PC-3 (cell line): ENCODE measurements around the gene AEN. TPM values are rescaled to one million over a fixed set of nuclear protein-coding genes. Genes with fewer than 3 reads are reported as not detected.

Source experiments
- ATAC-seq: fragments of 200-7000 bp; cut with Tn5 transposase; 2 replicates; pipeline ENCODE4 v1.9.1; 2020; ENCODE audit warnings: mild to moderate bottlenecking, moderate library complexity
- BruUV-seq: library from RNA; stranded (reverse); fragments of 400-500 nt; replicated peaks from 2 replicates; lab custom pipeline; 2021; lab: Mats Ljungman, UMichigan
- CTCF ChIA-PET: fragments of 300-600 bp; sonication (Branson Sonifier 250); formaldehyde crosslinking; loops from one replicate; lab custom pipeline; 2022; ENCODE audit warnings: antibody characterized with exemption; lab: Charles Lee
- POLR2A ChIA-PET: fragments of 300-600 bp; sonication (Branson Sonifier 250); formaldehyde crosslinking; loops from one replicate; lab custom pipeline; 2022; ENCODE audit warnings: antibody characterized with exemption; ENCODE audit not compliant: unreplicated experiment; lab: Charles Lee
- DNase-seq: peaks from one replicate; pipeline ENCODE4 v3.0.0-alpha.2; 2015
- H2AFZ ChIP-seq: fragments of 300-600 bp; sonication (generic); 2 replicates; pipeline ENCODE4 v1.6.0; 2016; ENCODE audit warnings: antibody characterized with exemption, low read length
- H3F3A ChIP-seq: fragments of 300-600 bp; sonication (generic); one replicate; pipeline ENCODE4 v1.6.0; 2017; ENCODE audit warnings: antibody characterized with exemption, low read length, control low read depth, mild to moderate bottlenecking; ENCODE audit not compliant: unreplicated experiment
- H3K27ac ChIP-seq: fragments of 300-600 bp; sonication (generic); 2 replicates; pipeline ENCODE4 v1.5.1; 2016; ENCODE audit warnings: mild to moderate bottlenecking, low read length
- H3K27me3 ChIP-seq: fragments of 300-600 bp; sonication (generic); 2 replicates; pipeline ENCODE4 v1.6.1; 2016; ENCODE audit warnings: low read length, mixed read lengths
- H3K36me3 ChIP-seq: fragments of 300-600 bp; sonication (generic); 2 replicates; pipeline ENCODE4 v1.6.1; 2016; ENCODE audit warnings: low read depth, mixed run types, low read length, mixed read lengths
- H3K4me1 ChIP-seq: fragments of 300-600 bp; sonication (generic); 2 replicates; pipeline ENCODE4 v1.5.1; 2016; ENCODE audit warnings: low read length; ENCODE audit not compliant: insufficient read depth
- H3K4me2 ChIP-seq: fragments of 300-600 bp; sonication (generic); 2 replicates; pipeline ENCODE4 v1.6.0; 2016; ENCODE audit warnings: low read length
- H3K4me3 ChIP-seq: fragments of 300-600 bp; sonication (generic); 2 replicates; pipeline ENCODE4 v1.5.1; 2016; ENCODE audit warnings: mild to moderate bottlenecking, low read length, mixed read lengths
- H3K79me2 ChIP-seq: fragments of 300-600 bp; sonication (generic); 2 replicates; pipeline ENCODE4 v1.6.1; 2017; ENCODE audit warnings: low read length, mixed read lengths
- H3K9ac ChIP-seq: fragments of 300-600 bp; sonication (generic); 2 replicates; pipeline ENCODE4 v1.6.0; 2016; ENCODE audit warnings: mild to moderate bottlenecking, low read length
- H3K9me2 ChIP-seq: fragments of 300-600 bp; sonication (generic); replicated peaks from 2 replicates; pipeline ENCODE4 v1.6.1; 2016; ENCODE audit warnings: mixed run types, low read length, mixed read lengths
- H3K9me3 ChIP-seq: fragments of 300-600 bp; sonication (generic); 2 replicates; pipeline ENCODE4 v1.6.1; 2016; ENCODE audit warnings: low read length, mixed read lengths
- H4K20me1 ChIP-seq: fragments of 300-600 bp; sonication (generic); 2 replicates; pipeline ENCODE4 v1.6.1; 2016; ENCODE audit warnings: low read length, mixed read lengths
- CTCF ChIP-seq: fragments of 300-600 bp; sonication (generic); conservative IDR thresholded peaks from 2 replicates; pipeline ENCODE4 v1.5.1; 2017; ENCODE audit warnings: antibody characterized with exemption, low read depth, mild to moderate bottlenecking, low read length
- EZH2 ChIP-seq: fragments of 300-600 bp; sonication (generic); IDR thresholded peaks from one replicate; pipeline ENCODE4 v1.6.1; 2017; ENCODE audit warnings: antibody characterized with exemption, mild to moderate bottlenecking, low read length; ENCODE audit not compliant: unreplicated experiment
- EZH2phosphoT487 ChIP-seq: fragments of 300-600 bp; sonication (generic); IDR thresholded peaks from 2 replicates; pipeline ENCODE4 v1.6.1; 2018; ENCODE audit warnings: mild to moderate bottlenecking, antibody characterized with exemption, low read length, borderline replicate concordance
- intact Hi-C: fragments of 100-400 bp; cut with micrococcal nuclease; formaldehyde crosslinking; loops from 2 replicates; pipeline ENCODE4 v1.9.0; 2023
- total RNA-seq: library from RNA; depleted of rRNA; stranded (reverse); fragments of >200 nt; gene quantifications from 2 replicates; pipeline ENCODE4 v1.2.3, GENCODE V29; 2014

AEN gene
- total RNA-seq, 1 experiment from 2014 or later = 81.3 TPM

GRCh38 chr15:88649753-88650551, 28.8 kb downstream of the AEN start:
- Histone ChIP-seq H3K27me3 (no peaks in the 10 kb centered on the region), H4K20me1 (no peaks in the 10 kb centered on the region), H3K9ac (peak overlapping the region; percentile 80), H3K4me3 (no peak overlapping the region), H3K9me3 (no peaks in the 10 kb centered on the region), H3K4me1 (peaks cover 32% of the 10 kb centered on the region), H3K79me2 (no peaks in the 10 kb centered on the region), H3K4me2 (peak overlapping the region; percentile 57), H2AFZ (no peak overlapping the region), H3K36me3 (no peaks in the 10 kb centered on the region), H3K9me2 (no peaks in the 10 kb centered on the region), H3K27ac (peak overlapping the region; percentile 99), H3F3A (no peaks in the 10 kb centered on the region)
- no TSS peak for BruUV-seq
- ATAC-seq (no peak), DNase-seq (no peak)
- intact Hi-C loops = no loop called here
- no peak for TF ChIP-seq EZH2phosphoT487
- TF ChIP-seq EZH2 = no peak
- no peak for TF ChIP-seq CTCF
- CTCF ChIA-PET = no interaction called here
- POLR2A ChIA-PET = no interaction called here

DNA sequence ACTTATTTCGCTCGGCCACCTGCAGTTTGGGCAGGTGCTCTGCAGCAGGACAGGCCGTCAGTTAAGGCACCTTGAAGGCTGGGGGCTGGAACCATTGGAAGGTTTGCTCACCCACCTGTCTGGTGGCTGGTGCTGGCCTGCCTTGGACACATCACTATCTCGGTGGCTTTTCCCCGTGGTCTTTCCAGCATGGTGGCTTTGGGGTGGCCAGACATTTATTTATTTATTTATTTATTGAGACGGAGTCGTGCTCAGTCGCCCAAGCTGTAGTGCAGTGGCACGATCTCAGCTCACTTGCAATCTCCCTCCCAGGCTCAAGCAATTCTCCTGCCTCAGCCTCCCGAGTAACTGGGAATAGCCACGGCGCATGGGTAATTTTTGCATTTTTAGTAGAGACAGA, 29.4 kb downstream of the AEN start:
- no peak overlapping the region for H3K4me3 ChIP-seq
- no peak for ATAC-seq

More for the DNA sequence above, 29.4 kb downstream of the AEN start:
- Histone ChIP-seq H3F3A (no peaks in the 10 kb centered on the region), H3K36me3 (no peaks in the 10 kb centered on the region), H3K27me3 (no peaks in the 10 kb centered on the region), H3K9me2 (no peaks in the 10 kb centered on the region), H3K4me1 (peaks cover 32% of the 10 kb centered on the region), H3K9ac (no peak overlapping the region; the same call in 1 of the 2 replicates), H4K20me1 (no peaks in the 10 kb centered on the region), H3K4me2 (no peak overlapping the region), H3K79me2 (no peaks in the 10 kb centered on the region), H2AFZ (no peak overlapping the region), H3K27ac (peak overlapping the region; percentile 99; the same call in 1 of the 2 replicates), H3K9me3 (no peaks in the 10 kb centered on the region)
- BruUV-seq = no TSS peak
- no peak for DNase-seq
- CTCF ChIA-PET = no interaction called here
- intact Hi-C loops = no loop called here
- TF ChIP-seq EZH2 = no peak
- TF ChIP-seq EZH2phosphoT487 = no peak
- no peak for TF ChIP-seq CTCF
- POLR2A ChIA-PET = no interaction called here
